SH-SY5Y (cell line): ENCODE results near the gene RAPGEF5.

Experiments used
- GATA2 ChIP-seq: IDR thresholded peaks from 2 replicates; pipeline ENCODE4 v1.6.1; 2011; ENCODE audit warnings: mild to moderate bottlenecking, low read depth, low read length
- GATA3 ChIP-seq: IDR thresholded peaks from 2 replicates; pipeline ENCODE4 v1.6.1; 2011; ENCODE audit warnings: low read depth, mild to moderate bottlenecking, low read length, moderate library complexity

- 0 out of 2 replicates have a peak, but pooled peaks have one; percentile 34 for TF ChIP-seq GATA2
- TF ChIP-seq GATA3, result no peak
Measured at GRCh38 chr7:22319424-22320403, 37.2 kb downstream of the RAPGEF5 start.
